Activated naive CD4-positive, alpha-beta T cell treated with Interleukin-2 at 50 U/mL for 16 hours (primary cell): Measurements from ENCODE around the gene AIF1.
A peak's percentile ranks its signal among the peaks of the same experiment; 100 is the strongest.
"Not testable (repeated sequence)": the region's sequence is repeated elsewhere in the genome, so short reads cannot be mapped to it uniquely, and the experiment has no call there.

Experiments used
- DNase-seq: peaks from one replicate; pipeline ENCODE4 v3.0.0-alpha.2; 2020

The AIF1 gene

GRCh38 chr6:31580807-31581433 is 34.1 kb upstream of the AIF1 start:
- peak; percentile 89 for DNase-seq

- peak; percentile 15 for DNase-seq
Measured at GRCh38 chr6:31581434-31582229, 33.4 kb upstream of the AIF1 start.

- DNase-seq: peak; percentile 59
Measured at GRCh38 chr6:31582230-31582643, 32.8 kb upstream of the AIF1 start, which contains the start of gene LTB. Gene LTB (minus strand): TSS chr6:31582424. CDS start chr6:31582417, 7 bp downstream.

GRCh38 chr6:31585491-31585890 is 29.5 kb upstream of the AIF1 start:
- DNase-seq: peak; percentile 42

- no peak for DNase-seq
Measured at GRCh38 chr6:31586008-31586407, 29.0 kb upstream of the AIF1 start, which contains the start of gene LST1. Gene LST1 (plus strand): TSS chr6:31586277. CDS start chr6:31587300, 1,023 bp downstream.

- peak; percentile 22 for DNase-seq
Measured at GRCh38 chr6:31586599-31587281, 28.3 kb upstream of the AIF1 start.

GRCh38 chr6:31587791-31588777 is 26.9 kb upstream of the AIF1 start:
- no peak for DNase-seq

GRCh38 chr6:31588871-31589650 is 26.0 kb upstream of the AIF1 start:
- DNase-seq: no peak

GRCh38 chr6:31590691-31591090 is 24.3 kb upstream of the AIF1 start:
- DNase-seq: not testable (repeated sequence)

GRCh38 chr6:31592396-31592771 is 22.6 kb upstream of the AIF1 start:
- DNase-seq: no peak

- DNase-seq: peak; percentile 29
Measured at GRCh38 chr6:31597006-31597405, 18.0 kb upstream of the AIF1 start.

GRCh38 chr6:31607317-31607716 is 7.7 kb upstream of the AIF1 start:
- no peak for DNase-seq

GRCh38 chr6:31609519-31610406 is 5.3 kb upstream of the AIF1 start:
- DNase-seq: no peak

GRCh38 chr6:31610968-31611367 is 4.1 kb upstream of the AIF1 start:
- DNase-seq: no peak

- DNase-seq: no peak
Measured at GRCh38 chr6:31614075-31614619, 887 bp upstream of the AIF1 start.

GRCh38 chr6:31615748-31616147 is 714 bp downstream of the AIF1 start:
- DNase-seq: no peak

- DNase-seq: no peak
Measured at GRCh38 chr6:31617010-31617409, 2.0 kb downstream of the AIF1 start.

- DNase-seq: peak; percentile 97
Measured at GRCh38 chr6:31619805-31620585, 5.0 kb downstream of the AIF1 start.

- peak; percentile 82 for DNase-seq
Measured at GRCh38 chr6:31620586-31621319, 5.7 kb downstream of the AIF1 start, which contains the start of gene PRRC2A. Gene PRRC2A (plus strand): TSS chr6:31620715. CDS start chr6:31622790, 2,075 bp downstream.
